Esophagus muscularis mucosa (tissue), 3 donors: ENCODE results near the gene PHETA1.

Experiments
- POLR2A ChIP-seq: fragments of 450-650 bp; IDR thresholded peaks from one replicate; pipeline ENCODE4 v1.6.1; 2017; ENCODE audit warnings: antibody characterized with exemption, moderate library complexity, mild to moderate bottlenecking, low read depth
- POLR2AphosphoS5 ChIP-seq, 2 donors: sonication (generic); formaldehyde crosslinking; IDR thresholded peaks; one replicate each; pipeline ENCODE4 v1.6.1; 2017; ENCODE audit warnings: antibody characterized with exemption in 2 of 2
- TF ChIP-seq, protein P1 (sequence below), 3 experiments: fragments of 200-600 bp in 2 of 3; fragments of 450-650 bp in 1 of 3; sonication (generic) in 2 of 3; IDR thresholded peaks; one replicate each; pipeline ENCODE4 v1.5.1; 2017 to 2019; ENCODE audit warnings: antibody characterized with exemption in 3 of 3, mild to moderate bottlenecking in 2 of 3, moderate library complexity in 1 of 3

DNA sequence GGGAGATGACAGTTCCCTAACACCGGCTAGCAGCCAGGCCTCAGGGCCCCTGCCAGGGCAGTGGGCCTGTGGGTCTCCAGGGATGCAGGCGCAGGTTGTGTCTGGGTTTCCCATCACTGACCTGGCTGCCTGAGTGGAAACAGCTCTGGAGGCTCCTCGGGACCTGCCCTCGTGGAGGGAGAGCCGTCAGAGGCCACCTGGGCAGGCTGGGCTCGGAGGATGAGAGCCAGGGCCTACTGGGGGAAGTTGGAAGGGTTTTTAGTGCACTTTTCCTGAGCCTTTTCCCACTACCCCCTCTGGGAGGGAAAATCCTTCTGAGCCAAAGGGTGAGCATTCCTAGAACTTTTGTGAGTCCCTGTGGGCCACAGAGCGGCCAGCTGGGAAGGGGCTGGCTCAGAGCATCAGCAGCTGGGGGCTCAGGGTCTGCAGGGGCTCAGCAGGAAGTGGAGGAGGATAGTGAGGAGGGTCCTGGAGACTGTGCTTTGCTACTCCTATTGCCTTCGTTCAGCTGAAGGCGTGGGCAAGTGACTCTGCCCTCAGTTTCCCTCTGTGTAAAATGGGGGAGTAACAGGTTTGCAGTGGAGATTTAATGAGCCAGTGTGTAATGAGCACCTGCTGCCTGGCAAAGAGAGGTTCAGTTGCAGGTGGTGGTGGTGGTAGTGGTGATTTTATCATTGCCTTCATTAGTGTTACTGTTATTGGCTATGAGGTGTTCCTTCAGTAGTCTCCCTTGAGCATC, 38.7 kb upstream of the PHETA1 start:
- TF ChIP-seq, protein P1, sequence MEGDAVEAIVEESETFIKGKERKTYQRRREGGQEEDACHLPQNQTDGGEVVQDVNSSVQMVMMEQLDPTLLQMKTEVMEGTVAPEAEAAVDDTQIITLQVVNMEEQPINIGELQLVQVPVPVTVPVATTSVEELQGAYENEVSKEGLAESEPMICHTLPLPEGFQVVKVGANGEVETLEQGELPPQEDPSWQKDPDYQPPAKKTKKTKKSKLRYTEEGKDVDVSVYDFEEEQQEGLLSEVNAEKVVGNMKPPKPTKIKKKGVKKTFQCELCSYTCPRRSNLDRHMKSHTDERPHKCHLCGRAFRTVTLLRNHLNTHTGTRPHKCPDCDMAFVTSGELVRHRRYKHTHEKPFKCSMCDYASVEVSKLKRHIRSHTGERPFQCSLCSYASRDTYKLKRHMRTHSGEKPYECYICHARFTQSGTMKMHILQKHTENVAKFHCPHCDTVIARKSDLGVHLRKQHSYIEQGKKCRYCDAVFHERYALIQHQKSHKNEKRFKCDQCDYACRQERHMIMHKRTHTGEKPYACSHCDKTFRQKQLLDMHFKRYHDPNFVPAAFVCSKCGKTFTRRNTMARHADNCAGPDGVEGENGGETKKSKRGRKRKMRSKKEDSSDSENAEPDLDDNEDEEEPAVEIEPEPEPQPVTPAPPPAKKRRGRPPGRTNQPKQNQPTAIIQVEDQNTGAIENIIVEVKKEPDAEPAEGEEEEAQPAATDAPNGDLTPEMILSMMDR (IDR thresholded peaks at IDR 0.05): no peak
- TF ChIP-seq POLR2AphosphoS5 (IDR thresholded peaks at IDR 0.05) (no peak), POLR2A (no peak)
